Measurements from ENCODE around the gene SIPA1L3. TPM values are rescaled to one million over a fixed set of nuclear protein-coding genes. Genes with fewer than 3 reads are reported as not detected.

SIPA1L3 gene
- total RNA-seq, 6 donors from 2014 or later, result 57.3 to 91.6 (median 69.4) TPM

DNA sequence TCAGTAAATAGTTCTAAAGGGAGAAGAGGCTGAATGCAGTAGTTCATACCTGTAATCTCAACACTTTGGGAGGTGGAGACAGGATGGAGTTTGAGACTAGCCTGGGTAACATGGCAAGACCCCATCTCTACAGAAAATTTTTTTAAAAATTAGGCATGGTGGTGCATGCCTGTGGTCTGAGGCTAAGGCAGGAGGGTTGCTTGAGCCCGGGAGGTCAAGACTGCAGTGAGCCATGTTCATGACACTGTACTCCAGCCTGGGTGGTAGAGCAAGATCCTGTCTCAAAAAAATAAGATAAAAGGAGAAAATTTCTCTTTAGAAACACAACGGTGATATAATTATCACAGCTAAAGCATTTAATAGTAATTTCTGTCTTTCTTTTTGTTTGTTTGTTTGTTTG, 57.1 kb downstream of the SIPA1L3 start:
- DNase-seq (no peak), ATAC-seq (ENCODE audit: low FRiP score in 2 of 2) (no peak)
- TF ChIP-seq EP300 (IDR thresholded peaks at IDR 0.05) (no peak), POLR2AphosphoS5 (IDR thresholded peaks at IDR 0.05) (no peak)
- no peaks in the 10 kb centered on the region for H3K36me3 ChIP-seq
- peaks cover 0 to 13% (median 2%) of the 10 kb centered on the region in 4 donors for H3K4me1 ChIP-seq
- no peak overlapping the region for H3K4me3 ChIP-seq
- 88 to 92% methylated on average over 2 of the region's 2 CpGs for WGBS, 2 donors
- no peaks in the 10 kb centered on the region for H3K9me3 ChIP-seq
- no peaks in the 10 kb centered on the region for H3K27me3 ChIP-seq
- no peak overlapping the region for H3K27ac ChIP-seq

DNA sequence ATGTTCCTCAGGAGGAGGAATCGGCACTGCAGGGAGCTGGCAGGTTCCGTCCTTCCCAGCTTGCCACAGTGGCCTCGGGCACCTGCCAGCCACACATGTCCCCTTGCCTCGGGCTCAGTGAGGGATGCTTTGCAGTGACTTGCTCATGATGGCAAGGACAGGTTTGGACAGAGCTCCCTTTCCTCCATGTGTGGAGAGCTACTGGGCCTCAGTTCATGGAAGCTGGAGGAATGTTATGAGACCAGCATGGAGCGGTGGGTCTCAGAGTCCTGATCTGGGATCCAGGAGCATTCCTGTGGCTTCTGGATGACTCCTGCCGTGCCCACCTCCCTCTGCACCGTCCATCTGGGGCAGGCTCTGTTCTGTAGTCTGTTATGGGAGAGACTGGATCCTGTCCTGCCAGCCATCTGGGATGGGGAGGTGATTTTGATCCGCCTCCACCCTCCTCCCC, 59.2 kb downstream of the SIPA1L3 start:
- no peak for TF ChIP-seq POLR2A (IDR thresholded peaks at IDR 0.05)
- no peak for TF ChIP-seq EP300 (IDR thresholded peaks at IDR 0.05)
- no peak for TF ChIP-seq POLR2AphosphoS5 (IDR thresholded peaks at IDR 0.05)
- TF ChIP-seq, protein P1, sequence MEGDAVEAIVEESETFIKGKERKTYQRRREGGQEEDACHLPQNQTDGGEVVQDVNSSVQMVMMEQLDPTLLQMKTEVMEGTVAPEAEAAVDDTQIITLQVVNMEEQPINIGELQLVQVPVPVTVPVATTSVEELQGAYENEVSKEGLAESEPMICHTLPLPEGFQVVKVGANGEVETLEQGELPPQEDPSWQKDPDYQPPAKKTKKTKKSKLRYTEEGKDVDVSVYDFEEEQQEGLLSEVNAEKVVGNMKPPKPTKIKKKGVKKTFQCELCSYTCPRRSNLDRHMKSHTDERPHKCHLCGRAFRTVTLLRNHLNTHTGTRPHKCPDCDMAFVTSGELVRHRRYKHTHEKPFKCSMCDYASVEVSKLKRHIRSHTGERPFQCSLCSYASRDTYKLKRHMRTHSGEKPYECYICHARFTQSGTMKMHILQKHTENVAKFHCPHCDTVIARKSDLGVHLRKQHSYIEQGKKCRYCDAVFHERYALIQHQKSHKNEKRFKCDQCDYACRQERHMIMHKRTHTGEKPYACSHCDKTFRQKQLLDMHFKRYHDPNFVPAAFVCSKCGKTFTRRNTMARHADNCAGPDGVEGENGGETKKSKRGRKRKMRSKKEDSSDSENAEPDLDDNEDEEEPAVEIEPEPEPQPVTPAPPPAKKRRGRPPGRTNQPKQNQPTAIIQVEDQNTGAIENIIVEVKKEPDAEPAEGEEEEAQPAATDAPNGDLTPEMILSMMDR (IDR thresholded peaks at IDR 0.05), result no peak
- H3K4me3 ChIP-seq, result no peak overlapping the region
- no peak overlapping the region for H3K27ac ChIP-seq
- peaks cover 0 to 9% (median 5%) of the 10 kb centered on the region in 4 donors for H3K9me3 ChIP-seq
- ATAC-seq (ENCODE audit: low FRiP score in 2 of 2) (peak in 1 of 2 donors; percentile 41), DNase-seq (no peak)
- H3K36me3 ChIP-seq, result no peaks in the 10 kb centered on the region
- H3K4me1 ChIP-seq, result peaks cover 0 to 13% (median 2%) of the 10 kb centered on the region in 4 donors
- WGBS, 2 donors, result 84 to 95% methylated on average over 7 to 8 of the region's 8 CpGs
- H3K27me3 ChIP-seq, result no peaks in the 10 kb centered on the region

DNA sequence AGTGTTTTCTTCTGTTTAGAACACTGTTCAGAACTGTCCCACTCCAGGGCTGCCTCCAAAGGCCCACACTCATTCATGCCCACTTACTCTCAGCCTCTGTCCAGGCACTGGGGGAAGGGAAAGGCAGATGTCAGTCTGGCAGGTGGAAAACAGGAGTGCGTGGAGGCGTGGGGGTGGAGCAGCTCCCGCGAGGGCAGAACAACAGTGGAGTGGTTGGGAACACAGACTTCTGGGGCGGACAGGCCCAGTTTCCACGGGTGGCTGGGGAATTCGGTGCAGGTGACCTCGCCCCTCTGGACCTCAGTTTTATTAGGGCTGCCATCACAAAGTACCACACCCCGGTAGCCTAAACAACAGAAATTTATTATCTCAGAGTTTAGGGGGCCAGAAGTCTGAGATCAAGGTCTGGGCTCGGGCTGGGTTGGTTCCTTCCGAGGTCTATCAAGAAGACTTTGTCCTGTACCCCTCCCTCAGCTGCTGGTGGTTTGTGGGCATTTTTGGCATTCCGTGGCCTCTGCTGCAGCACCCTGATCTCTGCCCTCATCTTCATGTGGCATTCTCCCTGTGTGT, 59.7 kb downstream of the SIPA1L3 start:
- ATAC-seq (ENCODE audit: low FRiP score in 2 of 2) (peak in 1 of 2 donors; percentile 49), DNase-seq (no peak)
- Histone ChIP-seq H3K9me3 (peaks cover 0 to 9% (median 5%) of the 10 kb centered on the region in 4 donors), H3K36me3 (no peaks in the 10 kb centered on the region), H3K4me1 (peaks cover 0 to 13% (median 2%) of the 10 kb centered on the region in 4 donors), H3K27ac (peak overlapping the region in 1 of 4 donors; percentile 2), H3K4me3 (no peak overlapping the region), H3K27me3 (no peaks in the 10 kb centered on the region)
- 72 to 79% methylated on average over 12 of the region's 12 CpGs for WGBS, 2 donors
- TF ChIP-seq EP300 (IDR thresholded peaks at IDR 0.05) (no peak), POLR2A (IDR thresholded peaks at IDR 0.05) (no peak), POLR2AphosphoS5 (IDR thresholded peaks at IDR 0.05) (no peak)
- TF ChIP-seq, protein P1 (IDR thresholded peaks at IDR 0.05), result no peak

DNA sequence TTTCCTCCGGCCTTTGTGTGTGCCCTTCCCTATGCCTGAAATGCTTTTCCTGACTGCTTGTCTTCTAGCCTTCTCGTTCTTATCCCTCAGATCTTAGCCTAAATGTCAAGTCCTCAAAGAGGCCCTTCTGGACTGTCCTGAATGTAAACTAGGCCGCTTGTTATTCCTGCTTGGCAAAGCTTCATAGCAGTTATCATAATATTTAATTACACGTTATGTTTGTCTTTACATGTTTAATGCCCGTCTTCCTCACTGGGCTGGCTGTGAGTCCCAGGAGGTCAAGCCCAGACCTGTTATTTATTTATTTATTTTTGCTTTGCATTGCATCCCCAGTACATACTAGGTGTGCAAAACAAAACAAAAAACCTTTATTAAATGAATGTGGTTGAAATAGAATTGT, 62.7 kb downstream of the SIPA1L3 start:
- DNase-seq (no peak), ATAC-seq (ENCODE audit: low FRiP score in 2 of 2) (no peak)
- no peaks in the 10 kb centered on the region for H3K4me1 ChIP-seq
- TF ChIP-seq POLR2A (IDR thresholded peaks at IDR 0.05) (no peak), EP300 (IDR thresholded peaks at IDR 0.05) (no peak), POLR2AphosphoS5 (IDR thresholded peaks at IDR 0.05) (no peak)
- TF ChIP-seq, protein P1 (IDR thresholded peaks at IDR 0.05), result no peak
- no peak overlapping the region for H3K27ac ChIP-seq
- WGBS, 2 donors, result 45 to 49% methylated on average over 5 of the region's 5 CpGs
- peaks cover 0 to 9% (median 5%) of the 10 kb centered on the region in 4 donors for H3K9me3 ChIP-seq
- no peaks in the 10 kb centered on the region for H3K36me3 ChIP-seq
- H3K27me3 ChIP-seq, result no peaks in the 10 kb centered on the region
- H3K4me3 ChIP-seq, result no peak overlapping the region

DNA sequence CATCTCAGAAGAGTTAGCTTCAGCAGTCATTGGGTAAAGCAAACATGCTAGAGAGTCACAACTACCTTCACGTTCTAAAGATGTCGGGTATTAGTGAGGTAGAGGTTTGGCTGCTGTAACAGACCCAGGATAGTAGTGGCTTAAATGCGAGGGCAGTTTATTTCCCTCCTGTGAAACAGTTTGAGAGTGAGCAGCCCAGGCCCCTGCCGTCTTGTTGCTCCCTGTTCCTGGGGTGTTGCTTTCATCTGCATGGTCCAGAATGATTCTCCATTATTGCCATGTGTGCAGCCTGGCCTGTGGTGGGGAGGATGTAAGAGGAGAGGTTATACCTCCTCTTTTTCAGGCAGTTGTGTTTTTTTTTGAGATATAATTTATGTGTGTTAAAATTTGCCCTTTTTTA, 63.7 kb downstream of the SIPA1L3 start:
- TF ChIP-seq POLR2AphosphoS5 (IDR thresholded peaks at IDR 0.05) (no peak), POLR2A (IDR thresholded peaks at IDR 0.05) (no peak), EP300 (IDR thresholded peaks at IDR 0.05) (no peak)
- TF ChIP-seq, protein P1 (IDR thresholded peaks at IDR 0.05), result no peak
- DNase-seq (no peak), ATAC-seq (ENCODE audit: low FRiP score in 2 of 2) (no peak)
- Histone ChIP-seq H3K4me1 (no peaks in the 10 kb centered on the region), H3K27ac (no peak overlapping the region), H3K36me3 (no peaks in the 10 kb centered on the region), H3K9me3 (peaks cover 0 to 9% (median 5%) of the 10 kb centered on the region in 4 donors), H3K4me3 (no peak overlapping the region), H3K27me3 (no peaks in the 10 kb centered on the region)
- 96 to 100% methylated on average over 4 of the region's 4 CpGs for WGBS, 2 donors

Measured in upper lobe of left lung (tissue), 6 donors.